ENCODE measurements around the gene ARHGAP8. TPM values are rescaled to one million over a fixed set of nuclear protein-coding genes. Genes with fewer than 3 reads are reported as not detected.
A peak's percentile ranks its signal among the peaks of the same experiment; 100 is the strongest.

Gene ARHGAP8
- total RNA-seq, 3 donors from 2014 or later (not counting 1 experiment from before 2014, with no cell fraction given): 23.6 to 32.6 (median 26.5) TPM

DNA sequence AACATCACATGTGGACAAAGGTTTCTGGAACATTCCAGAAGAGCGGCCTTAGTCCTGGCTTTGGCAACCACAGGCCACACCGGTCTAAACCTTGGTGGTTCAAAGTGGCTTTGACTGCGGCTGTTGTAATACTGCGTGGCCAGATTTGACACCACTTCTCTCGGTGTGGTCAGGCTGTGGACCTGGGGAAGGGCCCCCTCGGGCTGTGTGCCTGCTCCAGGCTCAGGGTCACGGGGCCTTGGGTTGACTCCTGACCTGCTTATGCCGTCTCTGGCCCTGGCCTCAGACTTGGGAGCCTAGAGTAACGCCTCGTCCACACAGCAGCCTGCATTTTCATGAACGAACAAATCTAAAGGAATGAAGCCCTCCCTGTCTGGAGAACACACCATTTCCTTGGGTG is 139.4 kb downstream of the ARHGAP8 start:
- H3K4me3 Mint-ChIP-seq: no peak overlapping the region
- H3K9me3 ChIP-seq (ENCODE audit: control insufficient read depth, insufficient read depth, low read length): no peaks in the 10 kb centered on the region
- no peak overlapping the region for H3K27ac ChIP-seq (ENCODE audit: low read length)
- H3K4me1 ChIP-seq (ENCODE audit: control insufficient read depth, insufficient read depth, low read length): no peaks in the 10 kb centered on the region
- 85% methylated on average over 11 of the region's 11 CpGs for WGBS (ENCODE audit: insufficient coverage)
- intact Hi-C loops (cut with micrococcal nuclease): no loop called here
- H3K36me3 Mint-ChIP-seq: no peaks in the 10 kb centered on the region
- H3K27me3 ChIP-seq (ENCODE audit: control insufficient read depth, insufficient read depth, low read length): no peaks in the 10 kb centered on the region
- no peak overlapping the region for H3K4me3 ChIP-seq (ENCODE audit: low read length)
- TF ChIP-seq, protein P1, sequence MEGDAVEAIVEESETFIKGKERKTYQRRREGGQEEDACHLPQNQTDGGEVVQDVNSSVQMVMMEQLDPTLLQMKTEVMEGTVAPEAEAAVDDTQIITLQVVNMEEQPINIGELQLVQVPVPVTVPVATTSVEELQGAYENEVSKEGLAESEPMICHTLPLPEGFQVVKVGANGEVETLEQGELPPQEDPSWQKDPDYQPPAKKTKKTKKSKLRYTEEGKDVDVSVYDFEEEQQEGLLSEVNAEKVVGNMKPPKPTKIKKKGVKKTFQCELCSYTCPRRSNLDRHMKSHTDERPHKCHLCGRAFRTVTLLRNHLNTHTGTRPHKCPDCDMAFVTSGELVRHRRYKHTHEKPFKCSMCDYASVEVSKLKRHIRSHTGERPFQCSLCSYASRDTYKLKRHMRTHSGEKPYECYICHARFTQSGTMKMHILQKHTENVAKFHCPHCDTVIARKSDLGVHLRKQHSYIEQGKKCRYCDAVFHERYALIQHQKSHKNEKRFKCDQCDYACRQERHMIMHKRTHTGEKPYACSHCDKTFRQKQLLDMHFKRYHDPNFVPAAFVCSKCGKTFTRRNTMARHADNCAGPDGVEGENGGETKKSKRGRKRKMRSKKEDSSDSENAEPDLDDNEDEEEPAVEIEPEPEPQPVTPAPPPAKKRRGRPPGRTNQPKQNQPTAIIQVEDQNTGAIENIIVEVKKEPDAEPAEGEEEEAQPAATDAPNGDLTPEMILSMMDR (IDR thresholded peaks at IDR 0.05): no peak
- no peaks in the 10 kb centered on the region for H3K27me3 Mint-ChIP-seq (ENCODE audit: low read depth in 2 of 2)
- H3K9me3 Mint-ChIP-seq: no peaks in the 10 kb centered on the region
- DNase-seq (no peak), ATAC-seq (no peak)
- H3K4me1 Mint-ChIP-seq: no peaks in the 10 kb centered on the region
- no peaks in the 10 kb centered on the region for H3K36me3 ChIP-seq (ENCODE audit: control insufficient read depth, insufficient read depth, low read length)
- H3K27ac Mint-ChIP-seq: no peak overlapping the region

DNA sequence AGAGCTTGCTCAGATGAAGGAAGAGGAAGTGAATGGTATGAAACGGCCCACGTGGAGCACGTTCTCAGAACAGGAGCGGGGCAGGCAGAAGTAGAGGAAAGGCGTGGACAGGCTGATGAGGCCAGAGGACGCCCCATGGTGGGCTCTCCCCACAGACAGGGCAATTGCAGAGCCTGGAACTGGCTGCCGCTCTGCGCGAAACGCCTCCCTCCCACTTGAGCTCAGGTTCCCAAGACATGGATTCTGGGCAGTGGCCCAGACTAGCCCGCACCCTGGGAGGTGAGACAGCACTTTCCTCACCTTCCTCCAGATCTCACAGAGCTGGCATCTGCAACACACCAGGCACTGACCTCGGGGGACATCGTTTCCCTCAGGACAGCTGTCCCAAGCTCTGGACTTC is 139.9 kb downstream of the ARHGAP8 start:
- H3K4me1 ChIP-seq (ENCODE audit: control insufficient read depth, insufficient read depth, low read length): no peaks in the 10 kb centered on the region
- ATAC-seq (peak in 1 of 3 donors; percentile 1), DNase-seq (no peak)
- H3K4me3 ChIP-seq (ENCODE audit: low read length): no peak overlapping the region
- intact Hi-C loops (cut with micrococcal nuclease): no loop called here
- TF ChIP-seq, protein P1 (IDR thresholded peaks at IDR 0.05): no peak
- Mint-ChIP-seq H3K4me1 (no peaks in the 10 kb centered on the region), H3K9me3 (no peaks in the 10 kb centered on the region), H3K36me3 (no peaks in the 10 kb centered on the region), H3K27me3 (ENCODE audit: low read depth in 2 of 2) (no peaks in the 10 kb centered on the region), H3K4me3 (no peak overlapping the region), H3K27ac (no peak overlapping the region)
- no peaks in the 10 kb centered on the region for H3K9me3 ChIP-seq (ENCODE audit: control insufficient read depth, insufficient read depth, low read length)
- WGBS (ENCODE audit: insufficient coverage): 63% methylated on average over 13 of the region's 13 CpGs
- H3K27ac ChIP-seq (ENCODE audit: low read length): no peak overlapping the region
- H3K27me3 ChIP-seq (ENCODE audit: control insufficient read depth, insufficient read depth, low read length): no peaks in the 10 kb centered on the region
- H3K36me3 ChIP-seq (ENCODE audit: control insufficient read depth, insufficient read depth, low read length): no peaks in the 10 kb centered on the region

DNA sequence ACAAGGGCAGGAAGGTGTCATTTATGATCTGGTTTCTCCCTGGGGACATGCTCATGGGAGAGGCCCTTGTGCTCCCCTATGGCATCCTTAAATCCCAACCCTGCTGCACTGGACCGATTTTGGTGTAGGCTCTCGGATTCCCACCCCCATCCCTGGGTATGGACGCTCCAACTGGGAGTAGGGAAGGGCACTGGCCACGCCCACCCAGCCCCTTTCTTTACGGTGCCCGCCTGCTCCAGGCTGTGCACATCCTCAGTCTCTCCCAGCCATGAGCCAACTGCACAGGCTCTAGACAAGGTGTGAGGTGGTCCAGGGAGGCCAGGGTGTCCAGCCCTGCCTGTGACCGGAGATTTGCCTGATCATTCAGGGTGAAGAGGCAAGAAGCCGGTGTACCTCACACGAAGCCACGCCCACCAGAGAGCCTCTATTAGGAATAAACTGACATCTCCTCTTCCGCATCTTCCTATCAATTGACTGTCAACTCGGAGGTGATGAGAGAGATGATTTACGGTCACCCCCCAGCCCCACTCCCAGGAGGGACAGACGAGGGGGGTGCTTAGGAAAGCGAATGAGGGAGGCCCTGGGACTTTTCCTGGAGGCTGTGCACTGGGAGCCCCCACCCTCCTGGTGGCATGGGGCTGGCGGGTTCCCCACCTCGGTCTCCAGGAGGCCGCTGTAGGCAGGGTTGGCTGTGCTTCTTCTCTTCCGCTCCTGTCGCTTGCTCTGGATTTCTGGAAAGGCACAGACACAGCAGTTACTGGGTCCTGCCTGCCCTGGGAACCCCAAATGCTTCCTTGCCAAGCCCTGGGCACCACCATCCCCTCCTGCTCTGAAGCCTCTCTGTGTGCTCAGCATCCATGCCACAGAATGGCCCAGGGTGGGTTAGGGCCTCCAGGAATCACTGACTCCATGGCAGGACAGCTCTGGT is 140.7 kb downstream of the ARHGAP8 start:
- H3K4me1 Mint-ChIP-seq: no peaks in the 10 kb centered on the region
- intact Hi-C loops (cut with micrococcal nuclease): no loop called here

More for the DNA sequence above, 140.7 kb downstream of the ARHGAP8 start:
- Mint-ChIP-seq H3K9me3 (no peaks in the 10 kb centered on the region), H3K27me3 (ENCODE audit: low read depth in 2 of 2) (no peaks in the 10 kb centered on the region), H3K4me3 (no peak overlapping the region), H3K36me3 (no peaks in the 10 kb centered on the region), H3K27ac (no peak overlapping the region)
- Histone ChIP-seq H3K4me1 (ENCODE audit: control insufficient read depth, insufficient read depth, low read length) (no peaks in the 10 kb centered on the region), H3K4me3 (ENCODE audit: low read length) (no peak overlapping the region), H3K27me3 (ENCODE audit: control insufficient read depth, insufficient read depth, low read length) (no peaks in the 10 kb centered on the region), H3K9me3 (ENCODE audit: control insufficient read depth, insufficient read depth, low read length) (no peaks in the 10 kb centered on the region), H3K36me3 (ENCODE audit: control insufficient read depth, insufficient read depth, low read length) (no peaks in the 10 kb centered on the region), H3K27ac (ENCODE audit: low read length) (no peak overlapping the region)
- TF ChIP-seq, protein P1 (IDR thresholded peaks at IDR 0.05): no peak
- ATAC-seq (no peak), DNase-seq (no peak)
- 88% methylated on average over 19 of the region's 20 CpGs for WGBS (ENCODE audit: insufficient coverage)

Measured in natural killer cell (primary cell).